SK-N-SH (cell line): Measurements from ENCODE around the gene SUSD3. TPM values are rescaled to one million over a fixed set of nuclear protein-coding genes. Genes with fewer than 3 reads are reported as not detected.

Source experiments
- CTCF ChIA-PET: fragments of 300-600, 350-600 bp; formaldehyde crosslinking; extraction: SDS; loops from one replicate; lab custom pipeline; 2021; lab: Yijun Ruan, JAX
- POLR2A ChIA-PET: fragments of 350-600 bp; sonication (Branson Sonifier 250); formaldehyde crosslinking; extraction: SDS; loops from one replicate; lab custom pipeline; 2020; ENCODE audit warnings: antibody characterized with exemption, inconsistent platforms; lab: Yijun Ruan, JAX
- DNase-seq: peaks from one replicate; pipeline ENCODE4 v3.0.0; 2012
- H2AFZ ChIP-seq: fragments of 200-600 bp; sonication (generic); 2 replicates; pipeline ENCODE4 v1.8.1; 2016; ENCODE audit warnings: antibody characterized with exemption, mild to moderate bottlenecking, low read depth
- H3F3A ChIP-seq: fragments of 200-600 bp; sonication (generic); replicated peaks from 2 replicates; pipeline ENCODE3; 2016; ENCODE audit warnings: antibody characterized with exemption, mild to moderate bottlenecking; ENCODE audit not compliant: insufficient read depth
- H3K27ac ChIP-seq, 2 experiments: fragments of 200-500 bp in 1 of 2; fragments of 200-600 bp in 1 of 2; sonication (Bioruptor generic) in 1 of 2; sonication (generic), shearing (Covaris generic) in 1 of 2; 2 replicates each; pipeline versions ENCODE4 v1.5.1 to v1.6.1; 2014 to 2016; ENCODE audit warnings: low read depth in 2 of 2, inconsistent platforms in 1 of 2, low read length in 1 of 2, mild to moderate bottlenecking in 1 of 2, mixed read lengths in 1 of 2
- H3K27me3 ChIP-seq: fragments of 200-600 bp; sonication (generic), shearing (Covaris generic); 2 replicates; pipeline ENCODE4 v1.6.1; 2016; ENCODE audit warnings: mixed run types; ENCODE audit not compliant: insufficient read depth
- H3K36me3 ChIP-seq, 2 experiments: fragments of 200-500 bp in 1 of 2; fragments of 200-600 bp in 1 of 2; sonication (Bioruptor generic) in 1 of 2; sonication (generic) in 1 of 2; replicated peaks in 1 of 2; 2 replicates each; pipeline versions ENCODE3 to v1.5.1; 2014 to 2016; ENCODE audit warnings: low read length in 1 of 2, mild to moderate bottlenecking in 1 of 2; ENCODE audit not compliant: insufficient read depth in 2 of 2, control insufficient read depth in 1 of 2
- H3K4me1 ChIP-seq, 2 experiments: fragments of 200-500 bp in 1 of 2; fragments of 200-600 bp in 1 of 2; sonication (Bioruptor generic) in 1 of 2; sonication (generic), shearing (Covaris generic) in 1 of 2; 2 replicates each; pipeline versions ENCODE4 v1.5.1 to v1.6.1; 2014 to 2016; ENCODE audit warnings: low read depth in 1 of 2, low read length in 1 of 2, mixed run types in 1 of 2; ENCODE audit not compliant: insufficient read depth in 2 of 2, control insufficient read depth in 1 of 2
- H3K4me2 ChIP-seq: fragments of 200-600 bp; sonication (generic), shearing (Covaris generic); 2 replicates; pipeline ENCODE4 v1.6.1; 2017; ENCODE audit warnings: mixed run types
- H3K4me3 ChIP-seq, 2 experiments: fragments of 200-500 bp in 1 of 2; fragments of 200-600 bp in 1 of 2; sonication (Bioruptor generic) in 1 of 2; sonication (generic), shearing (Covaris generic) in 1 of 2; 2 replicates each; pipeline versions ENCODE4 v1.5.1 to v1.8.1; 2014 to 2016; ENCODE audit warnings: low read depth in 2 of 2, inconsistent platforms in 1 of 2, low read length in 1 of 2, mild to moderate bottlenecking in 1 of 2, mixed read lengths in 1 of 2, moderate library complexity in 1 of 2
- H3K79me2 ChIP-seq: fragments of 200-600 bp; sonication (generic); 2 replicates; pipeline ENCODE4 v1.8.1; 2017; ENCODE audit warnings: mild to moderate bottlenecking; ENCODE audit not compliant: insufficient read depth
- H3K9ac ChIP-seq: fragments of 200-600 bp; sonication (generic); 2 replicates; pipeline ENCODE4 v1.6.1; 2017; ENCODE audit warnings: mixed run types
- H3K9me2 ChIP-seq: fragments of 200-600 bp; sonication (generic); 2 replicates; pipeline ENCODE4 v1.6.1; 2017; ENCODE audit warnings: mixed run types
- H3K9me3 ChIP-seq: fragments of 200-600 bp; sonication (generic); 2 replicates; pipeline ENCODE4 v1.6.1; 2017; ENCODE audit warnings: mixed run types, mild to moderate bottlenecking, moderate library complexity
- H4K20me1 ChIP-seq: fragments of 200-600 bp; sonication (generic); 2 replicates; pipeline ENCODE4 v1.6.1; 2017; ENCODE audit warnings: mild to moderate bottlenecking, mixed run types; ENCODE audit not compliant: insufficient read depth
- CHD2 ChIP-seq: fragments of 150-350 bp; IDR thresholded peaks from 2 replicates; pipeline ENCODE4 v1.6.1; 2018; ENCODE audit warnings: low read length; ENCODE audit not compliant: partially characterized antibody
- ELF1 ChIP-seq: IDR thresholded peaks from 2 replicates; pipeline ENCODE4 v1.4.0; 2012
- EP300 ChIP-seq, 2 experiments: IDR thresholded peaks; 2 replicates each; pipeline versions ENCODE4 v1.4.0 to v1.6.1; 2012; ENCODE audit warnings: borderline replicate concordance in 1 of 2, low read depth in 1 of 2, low read length in 1 of 2
- EZH2phosphoT487 ChIP-seq: fragments of 200-600 bp; sonication (generic); IDR thresholded peaks from 2 replicates; pipeline ENCODE4 v1.6.1; 2017; ENCODE audit warnings: low read depth, mixed run types, mild to moderate bottlenecking, antibody characterized with exemption, moderate library complexity, borderline replicate concordance
- FOXJ3 ChIP-seq: sonication (generic); formaldehyde crosslinking; IDR thresholded peaks from 2 replicates; pipeline ENCODE4 v1.5.1; 2020; ENCODE audit warnings: mild to moderate bottlenecking, missing genetic modification reagents
- FOXM1 ChIP-seq: IDR thresholded peaks from 2 replicates; pipeline ENCODE4 v1.4.0; 2012; ENCODE audit warnings: low read depth, mild to moderate bottlenecking
- GABPA ChIP-seq: IDR thresholded peaks from 2 replicates; pipeline ENCODE4 v1.4.0; 2012; ENCODE audit warnings: low read depth, mild to moderate bottlenecking
- JUND ChIP-seq: IDR thresholded peaks from 2 replicates; pipeline ENCODE4 v1.4.0; 2012
- MEF2A ChIP-seq: IDR thresholded peaks from 2 replicates; pipeline ENCODE4 v1.4.0; 2012; ENCODE audit warnings: low read depth, borderline replicate concordance
- NFIC ChIP-seq: IDR thresholded peaks from 2 replicates; pipeline ENCODE4 v1.4.0; 2012; ENCODE audit warnings: borderline replicate concordance
- NRF1 ChIP-seq: IDR thresholded peaks from 2 replicates; pipeline ENCODE4 v1.6.1; 2012; ENCODE audit warnings: low read depth, mild to moderate bottlenecking, low read length
- RAD21 ChIP-seq: IDR thresholded peaks from 2 replicates; pipeline ENCODE4 v1.6.1; 2012; ENCODE audit warnings: mild to moderate bottlenecking, low read length
- RCOR1 ChIP-seq: fragments of 150-350 bp; IDR thresholded peaks from 2 replicates; pipeline ENCODE4 v1.6.1; 2017; ENCODE audit warnings: antibody characterized with exemption, low read length
- RXRA ChIP-seq: IDR thresholded peaks from 2 replicates; pipeline ENCODE4 v1.4.0; 2012; ENCODE audit warnings: low read depth, mild to moderate bottlenecking, borderline replicate concordance
- SIN3A ChIP-seq: IDR thresholded peaks from 2 replicates; pipeline ENCODE4 v1.6.1; 2012; ENCODE audit warnings: low read depth, mild to moderate bottlenecking, low read length, moderate library complexity, borderline replicate concordance
- TAF1 ChIP-seq: IDR thresholded peaks from 2 replicates; pipeline ENCODE4 v1.6.1; 2012; ENCODE audit warnings: low read depth, mild to moderate bottlenecking, low read length, moderate library complexity, borderline replicate concordance
- TCF12 ChIP-seq: IDR thresholded peaks from 2 replicates; pipeline ENCODE4 v1.4.0; 2012
- TEAD4 ChIP-seq: IDR thresholded peaks from 2 replicates; pipeline ENCODE4 v1.4.0; 2012; ENCODE audit warnings: mild to moderate bottlenecking, borderline replicate concordance; ENCODE audit not compliant: insufficient read depth
- YY1 ChIP-seq: IDR thresholded peaks from 2 replicates; pipeline ENCODE4 v1.4.0; 2012; ENCODE audit warnings: low read depth, mild to moderate bottlenecking
- WGBS: methylation state at CpG from one replicate; pipeline ENCODE4 v1.1.6; 2017; ENCODE audit warnings: low lambda C conversion rate; 5-methylcytosine and 5-hydroxymethylcytosine counted together
- polyA plus RNA-seq, 3 experiments: library from polyadenylated mRNA; depleted of rRNA; stranded (reverse); fragments of >200 nt; gene quantifications; 2 replicates each; pipeline ENCODE4 v1.2.3, GENCODE V29; 2012
- TF ChIP-seq, protein P1 (sequence below): fragments of 150-350 bp; IDR thresholded peaks from 2 replicates; pipeline ENCODE4 v1.6.1; 2016; ENCODE audit warnings: mild to moderate bottlenecking, low read depth, low read length
- TF ChIP-seq, protein P2 (sequence below): IDR thresholded peaks from 2 replicates; pipeline ENCODE4 v1.4.0; 2012; ENCODE audit warnings: low read depth
- TF ChIP-seq, protein P3 (sequence below): IDR thresholded peaks from 2 replicates; pipeline ENCODE4 v1.4.0; 2012; ENCODE audit warnings: low read depth, borderline replicate concordance
- TF ChIP-seq, protein P4 (sequence below): IDR thresholded peaks from 2 replicates; pipeline ENCODE4 v1.4.0; 2012; ENCODE audit warnings: low read depth, borderline replicate concordance

SUSD3 gene
- polyA plus RNA-seq, 1 of the 3 experiments (the other 2 are of a cell fraction): 0.49 TPM

DNA sequence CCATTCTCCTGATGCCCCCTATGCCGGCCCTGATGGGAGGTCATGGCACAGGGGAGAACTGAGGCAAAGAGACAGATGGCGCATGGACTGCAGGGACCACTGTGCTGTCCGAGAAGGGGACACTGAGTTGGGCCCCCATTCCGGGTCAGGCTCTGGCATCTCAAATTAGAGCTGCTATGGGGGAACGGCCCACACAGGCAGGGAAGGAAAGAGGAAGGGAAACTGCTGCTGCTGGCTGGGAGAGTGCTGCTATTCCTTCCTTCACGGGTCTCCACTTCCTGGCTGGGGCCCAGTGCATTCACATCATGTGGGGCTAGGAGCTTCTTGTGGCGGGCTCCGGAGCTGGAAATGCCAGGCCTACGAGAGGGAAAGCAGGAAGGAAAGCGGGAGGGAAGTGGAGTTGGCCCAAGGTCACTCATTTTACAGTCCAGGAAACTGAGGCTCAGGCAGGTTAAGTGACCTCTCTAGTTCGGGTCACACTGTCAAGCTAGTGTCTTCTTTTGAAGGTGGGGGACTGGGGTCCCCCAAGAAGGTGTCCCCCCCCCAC lies 36.2 kb downstream of the SUSD3 start:
- peaks cover 11% of the 10 kb centered on the region for H4K20me1 ChIP-seq
- H3K36me3 ChIP-seq: no peaks in the 10 kb centered on the region
- peak overlapping the region; percentile 97 for H2AFZ ChIP-seq
- H3K4me1 ChIP-seq: peaks cover 22 to 40% of the 10 kb centered on the region in 2 experiments; a peak in 3 of 4 replicates
- peaks cover 33% of the 10 kb centered on the region for H3F3A ChIP-seq
- no peaks in the 10 kb centered on the region for H3K27me3 ChIP-seq
- TF ChIP-seq NFIC (no peak), YY1 (no peak), ELF1 (no peak), NRF1 (no peak), TCF12 (no peak)
- ChIA-PET POLR2A (interaction anchor here (1.3 to 1.7 kb wide), 2 partner anchors 13 to 30 kb away, joined by 4 to 6 read pairs; no protein-coding TSS in a partner anchor), CTCF (no interaction called here)
- peak overlapping the region; percentile 56 to 68 for H3K4me3 ChIP-seq
- H3K9ac ChIP-seq: peak overlapping the region; percentile 79
- no peaks in the 10 kb centered on the region for H3K9me2 ChIP-seq
- WGBS: 79% methylated on average over 11 of the region's 11 CpGs
- H3K9me3 ChIP-seq: no peaks in the 10 kb centered on the region
- H3K27ac ChIP-seq: peak overlapping the region; percentile 79 to 88; a peak in 3 of 4 replicates
- DNase-seq: no peak
- H3K79me2 ChIP-seq: peaks cover 32% of the 10 kb centered on the region
- H3K4me2 ChIP-seq: peak overlapping the region; percentile 77

DNA sequence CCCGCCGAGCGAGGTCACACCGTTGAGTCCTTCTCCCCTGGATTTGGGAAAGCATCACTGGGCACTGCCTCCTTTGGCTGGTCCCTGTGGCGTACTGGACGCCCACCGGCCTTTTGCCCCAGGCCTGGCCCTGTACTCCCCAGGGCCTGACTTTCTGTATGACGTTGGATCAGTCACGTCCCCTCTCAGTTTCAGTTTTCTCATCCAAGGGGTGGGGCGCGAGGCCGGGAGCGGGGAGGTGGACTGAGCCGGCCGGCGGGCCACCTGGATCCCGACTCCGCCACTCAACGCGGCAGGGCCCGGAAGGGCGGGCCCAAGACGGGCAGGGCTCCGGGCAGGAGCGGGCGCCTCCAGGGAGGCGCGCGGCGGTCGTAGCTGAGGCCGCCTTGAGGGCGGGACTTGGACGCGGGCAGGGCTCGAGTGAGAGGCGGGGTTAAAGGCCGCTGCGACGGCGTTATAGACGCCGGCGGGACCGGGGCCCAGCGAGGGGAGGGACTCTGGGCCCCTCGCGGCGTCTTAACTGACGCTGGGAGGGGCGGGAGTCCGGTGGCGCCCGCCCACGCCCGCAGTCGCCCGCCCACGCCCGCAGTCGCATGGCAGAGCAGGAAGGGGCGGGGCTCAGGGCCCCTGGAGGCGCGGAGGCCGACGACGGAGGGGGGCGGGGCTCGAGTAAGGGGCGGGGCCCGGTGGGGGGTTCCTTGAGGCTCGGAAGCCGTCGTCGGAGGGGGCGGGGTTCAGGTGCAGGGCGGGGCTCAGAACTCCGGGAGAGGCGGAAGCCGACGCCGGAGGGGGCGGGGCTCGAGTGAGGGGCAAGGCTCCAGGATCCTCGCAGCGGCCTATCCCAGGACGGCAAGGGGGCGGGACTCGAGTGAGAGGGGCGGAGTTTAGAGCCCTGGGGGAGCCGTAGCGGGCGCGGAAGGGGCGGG lies 37.0 kb downstream of the SUSD3 start:
- CTCF ChIA-PET: no interaction called here
- Histone ChIP-seq H3K4me2 (peak overlapping the region; percentile 77), H3F3A (peaks cover 33% of the 10 kb centered on the region), H3K79me2 (peaks cover 39% of the 10 kb centered on the region), H3K27ac (peak overlapping the region; percentile 79 to 88), H3K36me3 (peaks cover 0 to under 1% of the 10 kb centered on the region in 2 experiments), H3K4me1 (peaks cover 24 to 42% of the 10 kb centered on the region in 2 experiments; a peak in 3 of 4 replicates), H4K20me1 (peaks cover 18% of the 10 kb centered on the region), H3K27me3 (no peaks in the 10 kb centered on the region), H3K9me3 (no peaks in the 10 kb centered on the region), H3K9ac (peak overlapping the region; percentile 79), H3K4me3 (peak overlapping the region; percentile 56 to 68), H2AFZ (peak overlapping the region; percentile 97), H3K9me2 (no peaks in the 10 kb centered on the region)
- WGBS: 16% methylated on average over 13 of the region's 95 CpGs
- DNase-seq: peak; percentile 99
- POLR2A ChIA-PET: interaction anchor here (1.3 to 1.7 kb wide), 2 partner anchors 14 to 31 kb away, joined by 4 to 6 read pairs; no protein-coding TSS in a partner anchor
- TF ChIP-seq EZH2phosphoT487 (no peak), FOXM1 (no peak), TAF1 (peak; percentile 26; the same call in 1 of the 2 replicates), RCOR1 (no peak), RXRA (no peak), EP300 (IDR thresholded peaks at IDR 0.05; ENCODE audit: borderline replicate concordance in 1 of 2, low read depth in 1 of 2, low read length in 1 of 2) (no peak), YY1 (no peak), SIN3A (no peak), CHD2 (no peak), TCF12 (peak; percentile 6; the same call in 1 of the 2 replicates), FOXJ3 (CRISPR knock-in tag) (no peak), JUND (no peak), GABPA (peak; percentile 45; the same call in 1 of the 2 replicates), TEAD4 (no peak), MEF2A (no peak), RAD21 (no peak)
- TF ChIP-seq, protein P1, sequence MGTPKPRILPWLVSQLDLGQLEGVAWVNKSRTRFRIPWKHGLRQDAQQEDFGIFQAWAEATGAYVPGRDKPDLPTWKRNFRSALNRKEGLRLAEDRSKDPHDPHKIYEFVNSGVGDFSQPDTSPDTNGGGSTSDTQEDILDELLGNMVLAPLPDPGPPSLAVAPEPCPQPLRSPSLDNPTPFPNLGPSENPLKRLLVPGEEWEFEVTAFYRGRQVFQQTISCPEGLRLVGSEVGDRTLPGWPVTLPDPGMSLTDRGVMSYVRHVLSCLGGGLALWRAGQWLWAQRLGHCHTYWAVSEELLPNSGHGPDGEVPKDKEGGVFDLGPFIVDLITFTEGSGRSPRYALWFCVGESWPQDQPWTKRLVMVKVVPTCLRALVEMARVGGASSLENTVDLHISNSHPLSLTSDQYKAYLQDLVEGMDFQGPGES: no peak
- TF ChIP-seq, protein P2, sequence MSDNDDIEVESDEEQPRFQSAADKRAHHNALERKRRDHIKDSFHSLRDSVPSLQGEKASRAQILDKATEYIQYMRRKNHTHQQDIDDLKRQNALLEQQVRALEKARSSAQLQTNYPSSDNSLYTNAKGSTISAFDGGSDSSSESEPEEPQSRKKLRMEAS: no peak
- TF ChIP-seq, protein P3, sequence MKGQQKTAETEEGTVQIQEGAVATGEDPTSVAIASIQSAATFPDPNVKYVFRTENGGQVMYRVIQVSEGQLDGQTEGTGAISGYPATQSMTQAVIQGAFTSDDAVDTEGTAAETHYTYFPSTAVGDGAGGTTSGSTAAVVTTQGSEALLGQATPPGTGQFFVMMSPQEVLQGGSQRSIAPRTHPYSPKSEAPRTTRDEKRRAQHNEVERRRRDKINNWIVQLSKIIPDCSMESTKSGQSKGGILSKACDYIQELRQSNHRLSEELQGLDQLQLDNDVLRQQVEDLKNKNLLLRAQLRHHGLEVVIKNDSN: no peak
- TF ChIP-seq, protein P4, sequence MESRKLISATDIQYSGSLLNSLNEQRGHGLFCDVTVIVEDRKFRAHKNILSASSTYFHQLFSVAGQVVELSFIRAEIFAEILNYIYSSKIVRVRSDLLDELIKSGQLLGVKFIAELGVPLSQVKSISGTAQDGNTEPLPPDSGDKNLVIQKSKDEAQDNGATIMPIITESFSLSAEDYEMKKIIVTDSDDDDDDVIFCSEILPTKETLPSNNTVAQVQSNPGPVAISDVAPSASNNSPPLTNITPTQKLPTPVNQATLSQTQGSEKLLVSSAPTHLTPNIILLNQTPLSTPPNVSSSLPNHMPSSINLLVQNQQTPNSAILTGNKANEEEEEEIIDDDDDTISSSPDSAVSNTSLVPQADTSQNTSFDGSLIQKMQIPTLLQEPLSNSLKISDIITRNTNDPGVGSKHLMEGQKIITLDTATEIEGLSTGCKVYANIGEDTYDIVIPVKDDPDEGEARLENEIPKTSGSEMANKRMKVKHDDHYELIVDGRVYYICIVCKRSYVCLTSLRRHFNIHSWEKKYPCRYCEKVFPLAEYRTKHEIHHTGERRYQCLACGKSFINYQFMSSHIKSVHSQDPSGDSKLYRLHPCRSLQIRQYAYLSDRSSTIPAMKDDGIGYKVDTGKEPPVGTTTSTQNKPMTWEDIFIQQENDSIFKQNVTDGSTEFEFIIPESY: no peak
